Retinal pigment epithelial cell (primary cell): ENCODE data around the gene SND1.

ENCODE experiments used
- DNase-seq: peaks from one replicate; pipeline ENCODE4 v3.0.0-alpha.2; 2010; ENCODE audit warnings: low read depth
- H3K4me3 ChIP-seq: 2 replicates; pipeline ENCODE4 v1.5.1; 2011; ENCODE audit warnings: mild to moderate bottlenecking, low read length, control low read depth, moderate library complexity
- CTCF ChIP-seq: conservative IDR thresholded peaks from 2 replicates; pipeline ENCODE4 v1.5.1; 2011; ENCODE audit warnings: low read depth, low read length, control low read depth, inconsistent platforms

The SND1 gene

GRCh38 chr7:127809261-127809702 is 157.3 kb downstream of the SND1 start:
- H3K4me3 ChIP-seq: no peak overlapping the region
- DNase-seq: no peak

GRCh38 chr7:127810113-127810512 is 158.1 kb downstream of the SND1 start:
- no peak for TF ChIP-seq CTCF
- no peak overlapping the region for H3K4me3 ChIP-seq
- no peak for DNase-seq

More at GRCh38 chr7:127809261-127809702, 157.3 kb downstream of the SND1 start:
- no peak for TF ChIP-seq CTCF

- no peak for DNase-seq
- TF ChIP-seq CTCF: no peak
- H3K4me3 ChIP-seq: no peak overlapping the region
These were observed 159.0 kb downstream of the SND1 start for GRCh38 chr7:127810696-127811660.

- DNase-seq: no peak
- H3K4me3 ChIP-seq: no peak overlapping the region
- no peak for TF ChIP-seq CTCF
These were observed 160.5 kb downstream of the SND1 start for GRCh38 chr7:127812540-127812939.

GRCh38 chr7:127813991-127814541 is 162.1 kb downstream of the SND1 start:
- TF ChIP-seq CTCF: no peak

GRCh38 chr7:127815631-127816145 is 163.7 kb downstream of the SND1 start:
- no peak for DNase-seq
- H3K4me3 ChIP-seq: no peak overlapping the region
- no peak for TF ChIP-seq CTCF

More at GRCh38 chr7:127813991-127814541, 162.1 kb downstream of the SND1 start:
- no peak for DNase-seq
- no peak overlapping the region for H3K4me3 ChIP-seq
